ENCODE data around the gene PAQR5.

DNA sequence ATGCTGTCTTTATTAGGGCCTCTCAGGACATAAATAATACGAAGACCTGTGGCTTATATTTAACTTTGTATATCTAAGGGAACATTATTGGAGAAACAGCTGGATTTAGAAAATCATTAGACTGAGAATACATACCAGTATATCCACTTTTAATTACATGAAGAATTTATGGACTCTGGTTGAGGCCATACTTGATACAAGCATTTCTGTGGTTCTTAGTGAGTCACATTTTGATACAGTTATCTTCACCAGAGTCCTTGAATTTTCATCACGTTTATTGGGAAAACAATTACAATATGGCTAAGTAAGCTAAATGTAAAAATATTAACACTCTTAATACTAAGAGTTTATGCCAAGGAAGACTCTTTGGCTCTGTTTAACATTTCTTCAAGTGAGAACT, 125.3 kb downstream of the PAQR5 start:
- TF ChIP-seq, protein P1, sequence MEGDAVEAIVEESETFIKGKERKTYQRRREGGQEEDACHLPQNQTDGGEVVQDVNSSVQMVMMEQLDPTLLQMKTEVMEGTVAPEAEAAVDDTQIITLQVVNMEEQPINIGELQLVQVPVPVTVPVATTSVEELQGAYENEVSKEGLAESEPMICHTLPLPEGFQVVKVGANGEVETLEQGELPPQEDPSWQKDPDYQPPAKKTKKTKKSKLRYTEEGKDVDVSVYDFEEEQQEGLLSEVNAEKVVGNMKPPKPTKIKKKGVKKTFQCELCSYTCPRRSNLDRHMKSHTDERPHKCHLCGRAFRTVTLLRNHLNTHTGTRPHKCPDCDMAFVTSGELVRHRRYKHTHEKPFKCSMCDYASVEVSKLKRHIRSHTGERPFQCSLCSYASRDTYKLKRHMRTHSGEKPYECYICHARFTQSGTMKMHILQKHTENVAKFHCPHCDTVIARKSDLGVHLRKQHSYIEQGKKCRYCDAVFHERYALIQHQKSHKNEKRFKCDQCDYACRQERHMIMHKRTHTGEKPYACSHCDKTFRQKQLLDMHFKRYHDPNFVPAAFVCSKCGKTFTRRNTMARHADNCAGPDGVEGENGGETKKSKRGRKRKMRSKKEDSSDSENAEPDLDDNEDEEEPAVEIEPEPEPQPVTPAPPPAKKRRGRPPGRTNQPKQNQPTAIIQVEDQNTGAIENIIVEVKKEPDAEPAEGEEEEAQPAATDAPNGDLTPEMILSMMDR (IDR thresholded peaks at IDR 0.05), result no peak
- TF ChIP-seq, protein P2, sequence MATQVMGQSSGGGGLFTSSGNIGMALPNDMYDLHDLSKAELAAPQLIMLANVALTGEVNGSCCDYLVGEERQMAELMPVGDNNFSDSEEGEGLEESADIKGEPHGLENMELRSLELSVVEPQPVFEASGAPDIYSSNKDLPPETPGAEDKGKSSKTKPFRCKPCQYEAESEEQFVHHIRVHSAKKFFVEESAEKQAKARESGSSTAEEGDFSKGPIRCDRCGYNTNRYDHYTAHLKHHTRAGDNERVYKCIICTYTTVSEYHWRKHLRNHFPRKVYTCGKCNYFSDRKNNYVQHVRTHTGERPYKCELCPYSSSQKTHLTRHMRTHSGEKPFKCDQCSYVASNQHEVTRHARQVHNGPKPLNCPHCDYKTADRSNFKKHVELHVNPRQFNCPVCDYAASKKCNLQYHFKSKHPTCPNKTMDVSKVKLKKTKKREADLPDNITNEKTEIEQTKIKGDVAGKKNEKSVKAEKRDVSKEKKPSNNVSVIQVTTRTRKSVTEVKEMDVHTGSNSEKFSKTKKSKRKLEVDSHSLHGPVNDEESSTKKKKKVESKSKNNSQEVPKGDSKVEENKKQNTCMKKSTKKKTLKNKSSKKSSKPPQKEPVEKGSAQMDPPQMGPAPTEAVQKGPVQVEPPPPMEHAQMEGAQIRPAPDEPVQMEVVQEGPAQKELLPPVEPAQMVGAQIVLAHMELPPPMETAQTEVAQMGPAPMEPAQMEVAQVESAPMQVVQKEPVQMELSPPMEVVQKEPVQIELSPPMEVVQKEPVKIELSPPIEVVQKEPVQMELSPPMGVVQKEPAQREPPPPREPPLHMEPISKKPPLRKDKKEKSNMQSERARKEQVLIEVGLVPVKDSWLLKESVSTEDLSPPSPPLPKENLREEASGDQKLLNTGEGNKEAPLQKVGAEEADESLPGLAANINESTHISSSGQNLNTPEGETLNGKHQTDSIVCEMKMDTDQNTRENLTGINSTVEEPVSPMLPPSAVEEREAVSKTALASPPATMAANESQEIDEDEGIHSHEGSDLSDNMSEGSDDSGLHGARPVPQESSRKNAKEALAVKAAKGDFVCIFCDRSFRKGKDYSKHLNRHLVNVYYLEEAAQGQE (IDR thresholded peaks at IDR 0.05; ENCODE audit: insufficient read depth in 1 of 2, low read depth in 2 of 2, low read length in 1 of 2), result no peak
